Calu3 (cell line): ENCODE results near the gene CCT8. TPM values are rescaled to one million over a fixed set of nuclear protein-coding genes. Genes with fewer than 3 reads are reported as not detected.
"Not testable (repeated sequence)": the region's sequence is repeated elsewhere in the genome, so short reads cannot be mapped to it uniquely, and the experiment has no call there.

Experiments
- BruUV-seq: library from RNA; stranded (reverse); fragments of 400-500 nt; replicated peaks from 2 replicates; lab custom pipeline; 2021; lab: Mats Ljungman, UMichigan
- CTCF ChIA-PET: fragments of 300-600 bp; sonication (Branson Sonifier 250); formaldehyde crosslinking; loops from one replicate; lab custom pipeline; 2022; ENCODE audit warnings: antibody characterized with exemption; lab: Charles Lee
- DNase-seq: peaks from one replicate; pipeline ENCODE4 v3.0.0; 2022
- H3K27ac Mint-ChIP-seq: one replicate; pipeline ENCODE4 v1.8.0; 2022; ENCODE audit warnings: mixed read lengths; ENCODE audit not compliant: unreplicated experiment
- H3K27me3 Mint-ChIP-seq: one replicate; pipeline ENCODE4 v1.8.0; 2022; ENCODE audit warnings: mixed read lengths; ENCODE audit not compliant: unreplicated experiment
- H3K36me3 Mint-ChIP-seq: one replicate; pipeline ENCODE4 v1.8.0; 2022; ENCODE audit warnings: mild to moderate bottlenecking, moderate library complexity, mixed read lengths; ENCODE audit not compliant: insufficient read depth, unreplicated experiment
- H3K4me1 Mint-ChIP-seq: one replicate; pipeline ENCODE4 v1.8.0; 2022; ENCODE audit warnings: mild to moderate bottlenecking, low read depth, mixed read lengths; ENCODE audit not compliant: unreplicated experiment
- H3K4me3 Mint-ChIP-seq: one replicate; pipeline ENCODE4 v1.8.0; 2022; ENCODE audit warnings: mild to moderate bottlenecking, low read depth, moderate library complexity, mixed read lengths; ENCODE audit not compliant: unreplicated experiment
- H3K9me3 Mint-ChIP-seq: one replicate; pipeline ENCODE4 v1.8.0; 2022; ENCODE audit warnings: low read depth, mixed read lengths; ENCODE audit not compliant: unreplicated experiment
- intact Hi-C: fragments of 100-400 bp; cut with micrococcal nuclease; formaldehyde crosslinking; loops from one replicate; pipeline ENCODE4 v1.10.0; 2022; ENCODE audit not compliant: unreplicated experiment
- total RNA-seq: library from RNA; stranded (reverse); gene quantifications from 2 replicates; pipeline ENCODE4 v1.2.3, GENCODE V29; 2022
- TF ChIP-seq, protein P1 (sequence below): fragments of 200-600 bp; IDR thresholded peaks from one replicate; pipeline ENCODE4 v1.8.0; 2022; ENCODE audit warnings: antibody characterized with exemption; ENCODE audit not compliant: unreplicated experiment

The CCT8 gene
- total RNA-seq, 1 experiment from 2014 or later = 198 TPM

- TSS peak; percentile 52 for BruUV-seq
Observed at GRCh38 chr21:29018540-29018939, 54.9 kb downstream of the CCT8 start.

GRCh38 chr21:29017639-29018237 lies 55.7 kb downstream of the CCT8 start:
- no peak for DNase-seq
- CTCF ChIA-PET = no interaction called here
- no TSS peak for BruUV-seq
- Mint-ChIP-seq H3K9me3 (no peaks in the 10 kb centered on the region), H3K4me3 (peak overlapping the region; percentile 64), H3K27me3 (no peaks in the 10 kb centered on the region), H3K27ac (peak overlapping the region; percentile 57), H3K36me3 (peaks cover 25% of the 10 kb centered on the region), H3K4me1 (peaks cover 12% of the 10 kb centered on the region)
- intact Hi-C loops = no loop called here
- TF ChIP-seq, protein P1, sequence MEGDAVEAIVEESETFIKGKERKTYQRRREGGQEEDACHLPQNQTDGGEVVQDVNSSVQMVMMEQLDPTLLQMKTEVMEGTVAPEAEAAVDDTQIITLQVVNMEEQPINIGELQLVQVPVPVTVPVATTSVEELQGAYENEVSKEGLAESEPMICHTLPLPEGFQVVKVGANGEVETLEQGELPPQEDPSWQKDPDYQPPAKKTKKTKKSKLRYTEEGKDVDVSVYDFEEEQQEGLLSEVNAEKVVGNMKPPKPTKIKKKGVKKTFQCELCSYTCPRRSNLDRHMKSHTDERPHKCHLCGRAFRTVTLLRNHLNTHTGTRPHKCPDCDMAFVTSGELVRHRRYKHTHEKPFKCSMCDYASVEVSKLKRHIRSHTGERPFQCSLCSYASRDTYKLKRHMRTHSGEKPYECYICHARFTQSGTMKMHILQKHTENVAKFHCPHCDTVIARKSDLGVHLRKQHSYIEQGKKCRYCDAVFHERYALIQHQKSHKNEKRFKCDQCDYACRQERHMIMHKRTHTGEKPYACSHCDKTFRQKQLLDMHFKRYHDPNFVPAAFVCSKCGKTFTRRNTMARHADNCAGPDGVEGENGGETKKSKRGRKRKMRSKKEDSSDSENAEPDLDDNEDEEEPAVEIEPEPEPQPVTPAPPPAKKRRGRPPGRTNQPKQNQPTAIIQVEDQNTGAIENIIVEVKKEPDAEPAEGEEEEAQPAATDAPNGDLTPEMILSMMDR = no peak

More at GRCh38 chr21:29018540-29018939, 54.9 kb downstream of the CCT8 start:
- Mint-ChIP-seq H3K36me3 (peaks cover 25% of the 10 kb centered on the region), H3K9me3 (no peaks in the 10 kb centered on the region), H3K4me3 (peak overlapping the region; percentile 64), H3K4me1 (peaks cover 12% of the 10 kb centered on the region), H3K27me3 (no peaks in the 10 kb centered on the region), H3K27ac (peak overlapping the region; percentile 57)
- no peak for DNase-seq
- TF ChIP-seq, protein P1 = no peak
- intact Hi-C loops = no loop called here
- CTCF ChIA-PET = no interaction called here

DNA sequence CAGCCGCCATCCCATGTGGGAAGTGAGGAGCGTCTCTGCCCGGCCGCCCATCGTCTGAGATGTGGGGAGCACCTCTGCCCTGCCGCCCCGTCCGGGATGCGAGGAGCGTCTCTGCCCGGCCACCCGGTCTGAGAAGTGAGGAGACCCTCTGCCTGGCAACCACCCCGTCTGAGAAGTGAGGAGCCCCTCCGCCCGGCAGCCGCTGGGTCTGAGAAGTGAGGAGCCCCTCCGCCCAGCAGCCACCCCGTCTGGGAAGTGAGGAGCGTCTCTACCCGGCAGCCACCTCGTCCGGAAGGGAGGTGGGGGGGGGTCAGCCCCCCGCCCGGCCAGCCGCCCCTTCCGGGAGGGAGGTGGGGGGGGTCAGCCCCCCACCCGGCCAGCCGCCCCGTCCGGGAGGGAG lies 62.2 kb downstream of the CCT8 start:
- H3K27ac Mint-ChIP-seq, BruUV-seq, H3K9me3 Mint-ChIP-seq, H3K36me3 Mint-ChIP-seq, intact Hi-C loops, DNase-seq, H3K4me3 Mint-ChIP-seq, H3K4me1 Mint-ChIP-seq, CTCF ChIA-PET, H3K27me3 Mint-ChIP-seq: not testable (repeated sequence)

DNA sequence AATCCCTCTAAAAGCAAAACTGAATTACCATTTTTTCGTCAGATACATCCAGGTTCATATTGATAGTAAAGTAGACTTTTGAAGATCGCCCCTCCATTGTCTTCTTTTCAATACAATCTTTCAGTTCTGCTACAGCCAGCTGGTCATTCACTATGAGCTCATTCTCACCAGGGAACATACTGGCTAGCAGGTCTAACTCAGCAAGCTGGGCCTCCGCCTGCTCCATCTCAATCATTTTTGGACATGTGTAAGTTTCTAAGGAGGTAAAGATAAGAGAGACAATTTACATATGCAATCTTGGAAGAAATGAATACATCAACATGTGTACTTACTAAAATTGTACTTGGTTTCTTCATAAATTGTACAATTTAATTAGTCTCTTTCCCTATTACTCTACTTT lies 65.1 kb downstream of the CCT8 start:
- CTCF ChIA-PET = no interaction called here
- DNase-seq = no peak
- no TSS peak for BruUV-seq
- TF ChIP-seq, protein P1 = no peak
- Mint-ChIP-seq H3K27me3 (no peaks in the 10 kb centered on the region), H3K4me1 (no peaks in the 10 kb centered on the region), H3K36me3 (no peaks in the 10 kb centered on the region), H3K4me3 (no peak overlapping the region), H3K9me3 (no peaks in the 10 kb centered on the region), H3K27ac (no peak overlapping the region)
- intact Hi-C loops = no loop called here

DNA sequence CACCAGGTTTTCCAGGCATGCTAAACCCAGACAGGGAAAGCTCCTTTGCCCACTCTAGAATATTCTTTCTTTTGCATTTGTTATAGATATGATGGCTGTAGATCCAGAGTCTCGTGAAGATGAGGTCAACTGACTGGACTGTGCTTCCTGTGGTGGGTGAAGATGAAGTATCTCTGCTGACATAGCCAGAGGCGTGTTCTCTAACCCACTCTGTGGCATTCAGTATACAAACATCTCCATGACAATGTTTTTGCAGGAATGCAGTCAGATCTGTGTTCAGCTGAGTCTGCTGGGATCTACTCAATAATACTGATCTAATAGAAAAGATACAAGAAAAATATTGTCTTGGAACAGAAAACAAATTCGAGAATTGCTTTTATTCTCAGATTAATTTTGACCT lies 65.6 kb downstream of the CCT8 start:
- TF ChIP-seq, protein P1 = no peak
- no peak overlapping the region for H3K27ac Mint-ChIP-seq
- H3K9me3 Mint-ChIP-seq = no peaks in the 10 kb centered on the region
- DNase-seq = no peak
- H3K4me3 Mint-ChIP-seq = no peak overlapping the region
- intact Hi-C loops = no loop called here
- no peaks in the 10 kb centered on the region for H3K27me3 Mint-ChIP-seq
- CTCF ChIA-PET = no interaction called here
- no TSS peak for BruUV-seq
- peaks cover under 1% of the 10 kb centered on the region for H3K36me3 Mint-ChIP-seq
- H3K4me1 Mint-ChIP-seq = no peaks in the 10 kb centered on the region
